ENCODE data around the gene SOX30.

Gene SOX30

DNA sequence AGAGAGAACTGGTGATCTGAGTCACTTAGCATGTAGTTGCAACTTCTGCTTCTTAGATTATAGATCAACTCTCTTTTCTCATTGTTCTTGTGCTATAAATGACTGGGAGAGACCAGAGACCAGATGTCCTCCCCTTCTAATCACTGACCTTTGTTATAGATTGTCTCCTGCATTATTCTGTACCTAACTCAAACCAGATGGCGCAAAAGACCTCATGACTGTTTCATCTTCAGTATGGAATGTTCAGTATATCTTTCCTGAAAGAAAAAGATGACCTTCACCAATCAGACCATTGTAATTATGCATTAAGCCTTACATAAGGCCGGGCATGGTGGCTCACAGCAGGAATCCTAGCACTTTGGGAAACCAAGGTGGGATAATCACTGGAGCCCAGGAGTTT is 46.2 kb downstream of the SOX30 start:
- Histone ChIP-seq H3K36me3 (ENCODE audit: control insufficient read depth, insufficient read depth, low read length) (no peaks in the 10 kb centered on the region), H3K27ac (ENCODE audit: low read depth, low read length, severe bottlenecking) (no peak overlapping the region), H3K4me3 (ENCODE audit: extremely low read depth, insufficient read depth, low read length, poor library complexity, severe bottlenecking) (no peak overlapping the region), H3K4me1 (ENCODE audit: control insufficient read depth, insufficient read depth, low read length, poor library complexity, severe bottlenecking) (peaks cover 10% of the 10 kb centered on the region), H3K9me3 (ENCODE audit: control insufficient read depth, low read length) (no peaks in the 10 kb centered on the region)
- 90 to 100% methylated on average over 1 to 2 of the region's 2 CpGs for WGBS, 2 experiments (ENCODE audit: insufficient coverage in 2 of 2)

DNA sequence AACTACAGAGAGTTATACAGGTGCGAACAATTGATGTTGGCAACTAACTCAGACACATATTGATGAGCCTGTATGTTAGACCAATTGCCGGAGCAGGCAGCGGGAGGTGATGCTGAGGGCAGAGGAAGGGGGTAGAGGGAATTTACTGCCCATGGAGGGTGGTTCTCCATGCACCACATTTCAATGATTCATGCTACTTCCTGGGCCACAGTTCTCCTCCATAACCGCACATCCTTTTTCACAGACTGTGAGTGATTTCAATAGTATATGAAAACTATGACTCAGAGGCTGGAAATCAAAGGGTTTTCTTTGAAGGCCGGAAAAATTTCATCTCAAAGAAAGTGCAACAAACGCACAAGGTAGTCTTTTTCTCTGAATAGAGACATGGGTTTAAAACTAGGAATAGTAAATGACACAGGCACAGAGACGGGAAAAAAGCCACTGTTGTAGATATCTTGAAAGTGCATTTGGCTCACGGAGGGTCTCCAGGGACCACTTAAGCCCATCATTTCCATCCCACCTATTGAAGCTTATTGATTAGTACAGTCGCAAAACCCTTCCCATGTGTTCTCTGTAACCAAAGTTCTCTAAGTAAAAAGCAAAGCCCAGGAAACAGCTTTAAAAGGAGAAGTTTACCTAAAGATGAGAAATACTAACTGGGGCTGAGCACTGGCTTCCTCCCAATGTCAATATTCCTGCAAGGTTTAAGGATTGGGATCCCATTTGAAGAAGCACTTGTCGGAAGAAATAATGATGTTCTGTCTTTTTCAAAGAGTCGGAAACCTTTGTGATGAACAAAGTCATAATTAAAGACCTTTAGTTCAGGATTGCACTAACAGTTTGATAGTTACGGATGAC is 48.7 kb downstream of the SOX30 start:
- Histone ChIP-seq H3K36me3 (ENCODE audit: control insufficient read depth, insufficient read depth, low read length) (no peaks in the 10 kb centered on the region), H3K4me1 (ENCODE audit: control insufficient read depth, insufficient read depth, low read length, poor library complexity, severe bottlenecking) (peaks cover 10% of the 10 kb centered on the region), H3K27ac (ENCODE audit: low read depth, low read length, severe bottlenecking) (no peak overlapping the region), H3K4me3 (ENCODE audit: extremely low read depth, insufficient read depth, low read length, poor library complexity, severe bottlenecking) (no peak overlapping the region), H3K9me3 (ENCODE audit: control insufficient read depth, low read length) (no peaks in the 10 kb centered on the region)
- WGBS, 2 experiments (ENCODE audit: insufficient coverage in 2 of 2), result 93 to 95% methylated on average over 6 of the region's 12 CpGs

DNA sequence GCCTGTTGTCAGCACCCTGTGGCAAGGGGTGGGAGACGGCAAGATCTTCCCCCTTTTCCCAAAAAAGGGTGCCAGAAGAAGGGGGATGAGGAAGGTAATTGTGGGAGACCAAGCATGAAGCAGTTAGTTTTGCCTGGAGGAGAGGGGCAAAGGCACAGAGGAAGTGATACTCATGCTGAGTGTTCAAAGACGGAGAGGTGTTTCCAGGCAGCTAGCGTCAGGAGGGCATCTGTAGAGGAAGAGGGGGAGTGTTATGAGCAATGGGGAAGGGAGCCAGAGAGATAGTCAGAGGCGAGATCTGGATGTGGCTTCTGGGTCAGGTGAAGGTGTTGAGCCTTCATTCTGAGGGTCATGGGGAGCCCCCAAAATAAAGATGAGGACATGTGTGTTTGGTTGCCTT is 49.7 kb downstream of the SOX30 start:
- H3K27ac ChIP-seq (ENCODE audit: low read depth, low read length, severe bottlenecking), result no peak overlapping the region
- H3K36me3 ChIP-seq (ENCODE audit: control insufficient read depth, insufficient read depth, low read length), result no peaks in the 10 kb centered on the region

DNA sequence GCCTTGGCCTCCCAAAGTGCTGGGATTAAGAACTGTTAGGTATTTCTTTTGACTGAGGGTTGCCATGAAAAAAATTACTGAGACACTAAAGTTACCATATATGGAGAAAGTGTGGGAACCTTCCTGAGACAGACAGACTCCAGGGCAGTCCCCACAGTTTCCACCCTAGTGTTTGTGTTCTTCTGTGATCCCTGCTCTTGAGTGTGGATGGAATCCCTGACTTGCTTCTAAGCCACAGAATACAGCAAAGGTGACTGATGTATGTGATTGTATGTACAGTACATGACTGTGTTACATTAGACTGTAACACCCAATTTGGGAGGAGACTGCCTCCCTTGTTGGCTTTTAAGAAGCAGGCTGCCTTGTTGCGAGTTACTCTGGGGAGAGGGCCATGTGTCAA is 52.0 kb downstream of the SOX30 start:
- Histone ChIP-seq H3K4me3 (ENCODE audit: extremely low read depth, insufficient read depth, low read length, poor library complexity, severe bottlenecking) (no peak overlapping the region), H3K9me3 (ENCODE audit: control insufficient read depth, low read length) (peaks cover 3% of the 10 kb centered on the region), H3K27ac (ENCODE audit: low read depth, low read length, severe bottlenecking) (no peak overlapping the region), H3K4me1 (ENCODE audit: control insufficient read depth, insufficient read depth, low read length, poor library complexity, severe bottlenecking) (peaks cover 3% of the 10 kb centered on the region), H3K36me3 (ENCODE audit: control insufficient read depth, insufficient read depth, low read length) (no peaks in the 10 kb centered on the region)
- 90 to 100% methylated on average over 1 of the region's 1 CpG for WGBS, 2 experiments (ENCODE audit: insufficient coverage in 2 of 2)

More for the DNA sequence above, 49.7 kb downstream of the SOX30 start:
- 93 to 100% methylated on average over 3 to 4 of the region's 4 CpGs for WGBS, 2 experiments (ENCODE audit: insufficient coverage in 2 of 2)
- Histone ChIP-seq H3K4me1 (ENCODE audit: control insufficient read depth, insufficient read depth, low read length, poor library complexity, severe bottlenecking) (peaks cover 7% of the 10 kb centered on the region), H3K4me3 (ENCODE audit: extremely low read depth, insufficient read depth, low read length, poor library complexity, severe bottlenecking) (no peak overlapping the region), H3K9me3 (ENCODE audit: control insufficient read depth, low read length) (peaks cover 3% of the 10 kb centered on the region)

DNA sequence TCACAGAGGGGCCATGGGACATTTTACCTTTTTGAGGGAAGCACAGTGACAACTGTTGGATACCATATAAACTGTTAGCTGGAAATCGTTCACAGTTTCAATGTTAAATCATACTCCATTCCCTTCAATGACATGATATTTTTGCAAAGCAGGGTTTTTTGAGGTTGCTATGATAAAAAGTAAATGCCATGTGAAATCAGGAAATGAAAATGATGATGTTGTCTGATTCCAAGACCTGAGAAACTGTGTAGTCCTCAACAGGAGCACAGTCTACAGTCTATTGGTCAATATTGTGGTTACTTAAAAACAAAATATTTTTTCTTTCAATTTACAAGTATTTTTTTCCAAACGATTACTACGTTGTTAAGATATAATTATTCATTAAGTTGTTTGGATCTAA is 52.7 kb downstream of the SOX30 start:
- Histone ChIP-seq H3K9me3 (ENCODE audit: control insufficient read depth, low read length) (peaks cover 3% of the 10 kb centered on the region), H3K36me3 (ENCODE audit: control insufficient read depth, insufficient read depth, low read length) (no peaks in the 10 kb centered on the region), H3K4me3 (ENCODE audit: extremely low read depth, insufficient read depth, low read length, poor library complexity, severe bottlenecking) (no peak overlapping the region), H3K27ac (ENCODE audit: low read depth, low read length, severe bottlenecking) (no peak overlapping the region), H3K4me1 (ENCODE audit: control insufficient read depth, insufficient read depth, low read length, poor library complexity, severe bottlenecking) (peaks cover 3% of the 10 kb centered on the region)
- WGBS, 2 experiments (ENCODE audit: insufficient coverage in 2 of 2), result no CpG with 5 or more reads among the region's 3 CpGs

DNA sequence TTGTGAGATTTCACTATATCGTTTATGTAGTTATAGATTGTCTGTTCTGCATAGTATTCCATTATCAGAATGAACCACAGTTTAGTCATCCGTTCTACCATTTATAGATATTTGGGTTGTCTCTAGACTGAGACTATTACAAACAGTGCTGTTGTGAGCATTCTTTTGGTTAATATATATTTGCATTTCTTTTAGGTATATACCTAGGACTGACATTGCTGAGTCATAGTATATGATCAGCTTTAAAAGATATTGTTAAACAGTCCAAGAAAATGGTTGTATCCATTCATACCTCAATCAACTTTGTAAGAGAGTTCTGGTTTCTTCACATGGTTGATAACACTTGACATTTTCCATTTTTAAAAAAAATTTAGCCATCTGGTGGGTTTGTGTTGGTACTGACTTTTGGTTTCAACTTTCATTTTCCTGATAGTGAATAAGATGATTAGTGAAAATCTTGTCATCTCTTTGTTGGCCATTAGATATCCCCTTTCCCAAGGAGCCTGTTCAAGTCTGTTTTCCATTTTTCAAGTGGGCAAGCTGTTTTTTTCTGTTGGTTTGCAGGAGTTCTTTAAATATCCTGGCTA is 53.8 kb downstream of the SOX30 start:
- peaks cover 3% of the 10 kb centered on the region for H3K9me3 ChIP-seq (ENCODE audit: control insufficient read depth, low read length)
- no peaks in the 10 kb centered on the region for H3K36me3 ChIP-seq (ENCODE audit: control insufficient read depth, insufficient read depth, low read length)
- H3K27ac ChIP-seq (ENCODE audit: low read depth, low read length, severe bottlenecking), result no peak overlapping the region
- no peak overlapping the region for H3K4me3 ChIP-seq (ENCODE audit: extremely low read depth, insufficient read depth, low read length, poor library complexity, severe bottlenecking)
- WGBS, 2 experiments (ENCODE audit: insufficient coverage in 2 of 2), result no CpG with 5 or more reads among the region's 2 CpGs
- H3K4me1 ChIP-seq (ENCODE audit: control insufficient read depth, insufficient read depth, low read length, poor library complexity, severe bottlenecking), result no peaks in the 10 kb centered on the region

DNA sequence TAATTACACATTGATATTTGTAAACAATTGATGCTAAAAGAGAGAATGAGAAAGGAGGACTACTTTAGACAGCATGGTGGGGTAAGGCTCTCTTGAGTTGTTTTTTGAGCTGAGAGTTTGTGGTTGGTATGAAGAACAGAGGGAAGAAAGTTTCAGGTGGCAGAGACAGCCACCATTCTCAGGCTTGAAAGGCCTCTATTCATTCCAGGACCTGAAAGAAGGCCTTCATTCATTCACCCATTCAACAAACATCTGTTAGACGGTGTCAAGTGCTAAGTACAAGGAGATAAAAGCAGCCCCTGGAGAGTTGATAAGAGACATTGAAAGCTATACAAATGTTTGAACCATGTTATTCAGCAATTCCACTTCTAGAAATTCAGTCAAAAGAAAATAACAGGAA is 55.0 kb downstream of the SOX30 start:
- Histone ChIP-seq H3K4me1 (ENCODE audit: control insufficient read depth, insufficient read depth, low read length, poor library complexity, severe bottlenecking) (no peaks in the 10 kb centered on the region), H3K36me3 (ENCODE audit: control insufficient read depth, insufficient read depth, low read length) (no peaks in the 10 kb centered on the region), H3K4me3 (ENCODE audit: extremely low read depth, insufficient read depth, low read length, poor library complexity, severe bottlenecking) (no peak overlapping the region), H3K27ac (ENCODE audit: low read depth, low read length, severe bottlenecking) (no peak overlapping the region), H3K9me3 (ENCODE audit: control insufficient read depth, low read length) (peaks cover 3% of the 10 kb centered on the region)
- WGBS, 2 experiments (ENCODE audit: insufficient coverage in 2 of 2), result no CpG with 5 or more reads among the region's 1 CpG

DNA sequence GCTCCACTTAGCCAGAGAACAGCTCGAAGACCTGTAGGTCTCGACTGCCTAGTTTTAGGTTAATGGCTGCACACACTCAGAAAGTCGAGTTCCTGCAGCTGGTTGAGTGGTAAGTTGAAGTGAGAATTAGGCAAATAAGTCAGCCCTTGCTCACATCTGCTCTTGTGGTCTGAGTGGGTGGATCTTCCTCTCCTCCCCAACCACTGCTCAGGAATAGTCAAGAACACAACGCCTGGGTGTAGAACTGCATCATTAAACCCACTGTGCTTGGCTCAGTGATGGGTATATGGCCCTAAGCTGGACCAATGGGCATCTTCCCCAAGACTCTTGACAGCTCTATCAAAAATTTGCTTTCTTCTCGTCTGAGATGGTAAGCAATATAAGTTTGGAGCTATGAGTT is 55.8 kb downstream of the SOX30 start:
- Histone ChIP-seq H3K27ac (ENCODE audit: low read depth, low read length, severe bottlenecking) (no peak overlapping the region), H3K36me3 (ENCODE audit: control insufficient read depth, insufficient read depth, low read length) (no peaks in the 10 kb centered on the region), H3K4me3 (ENCODE audit: extremely low read depth, insufficient read depth, low read length, poor library complexity, severe bottlenecking) (no peak overlapping the region), H3K4me1 (ENCODE audit: control insufficient read depth, insufficient read depth, low read length, poor library complexity, severe bottlenecking) (no peaks in the 10 kb centered on the region), H3K9me3 (ENCODE audit: control insufficient read depth, low read length) (peaks cover 3% of the 10 kb centered on the region)
- WGBS, 2 experiments (ENCODE audit: insufficient coverage in 2 of 2), result 91 to 94% methylated on average over 3 to 5 of the region's 5 CpGs

DNA sequence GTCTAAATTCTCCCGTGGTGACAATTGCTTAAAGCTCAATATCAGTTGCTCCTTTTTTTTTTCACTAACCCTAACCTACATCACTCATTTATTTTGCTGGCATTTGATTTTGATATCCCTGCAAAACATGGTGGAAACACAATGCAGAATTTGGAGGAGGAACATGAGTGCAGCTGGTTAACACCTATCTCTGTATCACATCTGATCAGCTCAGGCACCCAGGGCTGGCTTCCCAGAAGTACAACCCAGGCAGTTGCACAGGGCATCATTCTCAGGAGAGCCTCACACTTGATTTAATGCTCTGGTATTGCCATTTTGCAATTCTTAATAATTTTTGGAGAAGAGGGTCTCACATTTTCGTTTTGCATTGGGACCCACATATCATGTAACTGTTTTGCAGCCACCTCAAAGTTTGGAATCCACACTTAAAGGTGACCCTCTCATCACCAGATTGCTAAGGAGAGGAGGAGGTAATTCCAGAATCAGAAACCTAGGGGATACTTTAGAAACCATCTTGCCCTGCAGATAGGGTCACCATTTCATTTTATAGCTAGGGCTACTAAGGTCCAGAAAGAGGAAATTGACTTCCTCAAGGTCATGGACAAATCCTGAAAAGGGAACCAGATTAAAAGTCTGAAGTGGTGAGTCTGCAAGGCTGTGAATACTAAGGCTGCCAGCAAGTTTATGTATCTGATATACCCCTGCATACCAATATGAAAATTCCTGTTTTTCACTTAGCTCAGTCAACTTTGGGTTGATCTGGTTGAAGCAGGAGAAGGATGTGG is 57.4 kb downstream of the SOX30 start:
- 83% methylated on average over 1 of the region's 2 CpGs; no CpG with 5 or more reads in 1 of the 2 experiments for WGBS, 2 experiments (ENCODE audit: insufficient coverage in 2 of 2)
- no peak overlapping the region for H3K27ac ChIP-seq (ENCODE audit: low read depth, low read length, severe bottlenecking)
- H3K4me1 ChIP-seq (ENCODE audit: control insufficient read depth, insufficient read depth, low read length, poor library complexity, severe bottlenecking), result no peaks in the 10 kb centered on the region
- H3K9me3 ChIP-seq (ENCODE audit: control insufficient read depth, low read length), result peaks cover 3% of the 10 kb centered on the region
- no peaks in the 10 kb centered on the region for H3K36me3 ChIP-seq (ENCODE audit: control insufficient read depth, insufficient read depth, low read length)
- no peak overlapping the region for H3K4me3 ChIP-seq (ENCODE audit: extremely low read depth, insufficient read depth, low read length, poor library complexity, severe bottlenecking)

DNA sequence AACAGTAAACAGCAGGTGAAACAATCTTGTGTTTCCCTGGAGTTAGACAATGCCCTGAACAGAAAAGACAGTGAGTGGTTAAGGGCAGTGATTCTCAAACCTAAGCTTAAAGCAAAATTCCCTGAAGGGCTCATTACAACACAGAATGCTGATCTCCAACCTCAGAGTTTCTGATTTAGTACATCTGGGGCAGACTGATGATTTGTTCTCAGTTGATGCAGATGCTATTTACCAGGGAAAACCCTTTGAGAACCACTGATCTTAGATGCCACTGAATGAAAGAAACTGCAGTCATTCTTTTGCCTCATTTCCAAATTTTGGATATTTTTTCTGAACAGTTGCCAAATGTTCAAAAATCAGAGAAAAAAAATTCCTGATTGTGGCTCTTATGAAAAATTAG is 58.0 kb downstream of the SOX30 start:
- Histone ChIP-seq H3K27ac (ENCODE audit: low read depth, low read length, severe bottlenecking) (no peak overlapping the region), H3K4me1 (ENCODE audit: control insufficient read depth, insufficient read depth, low read length, poor library complexity, severe bottlenecking) (no peaks in the 10 kb centered on the region), H3K4me3 (ENCODE audit: extremely low read depth, insufficient read depth, low read length, poor library complexity, severe bottlenecking) (no peak overlapping the region), H3K36me3 (ENCODE audit: control insufficient read depth, insufficient read depth, low read length) (no peaks in the 10 kb centered on the region), H3K9me3 (ENCODE audit: control insufficient read depth, low read length) (peaks cover 3% of the 10 kb centered on the region)
